HG02623 (cell line): ENCODE data around the gene CLCA4.

ENCODE experiments used
- ATAC-seq: cut with Tn5 transposase; IDR thresholded peaks from one replicate; pipeline ENCODE4 v1.9.1; 2021; ENCODE audit warnings: moderate library complexity; ENCODE audit not compliant: unreplicated experiment

Gene CLCA4

GRCh38 chr1:86523670-86524354, 23.1 kb upstream of the CLCA4 start:
- ATAC-seq: no peak

GRCh38 chr1:86527306-86527705, 19.6 kb upstream of the CLCA4 start:
- no peak for ATAC-seq

- no peak for ATAC-seq
Measured at GRCh38 chr1:86530211-86530845, 16.6 kb upstream of the CLCA4 start.

GRCh38 chr1:86537928-86538695, 8.8 kb upstream of the CLCA4 start:
- no peak for ATAC-seq

GRCh38 chr1:86538775-86539174, 8.1 kb upstream of the CLCA4 start:
- no peak for ATAC-seq

- no peak for ATAC-seq
Measured at GRCh38 chr1:86541859-86542258, 5.0 kb upstream of the CLCA4 start.

- no peak for ATAC-seq
Measured at GRCh38 chr1:86542631-86543030, 4.2 kb upstream of the CLCA4 start.

- no peak for ATAC-seq
Measured at GRCh38 chr1:86548839-86549238, 2.0 kb downstream of the CLCA4 start.

GRCh38 chr1:86551305-86551704, 4.4 kb downstream of the CLCA4 start:
- ATAC-seq: no peak

- no peak for ATAC-seq
Measured at GRCh38 chr1:86552376-86552775, 5.5 kb downstream of the CLCA4 start.

GRCh38 chr1:86557739-86558138, 10.9 kb downstream of the CLCA4 start:
- no peak for ATAC-seq

- no peak for ATAC-seq
Measured at GRCh38 chr1:86563849-86564248, 17.0 kb downstream of the CLCA4 start.

GRCh38 chr1:86567341-86567740, 20.5 kb downstream of the CLCA4 start:
- ATAC-seq: no peak

GRCh38 chr1:86567878-86568277, 21.0 kb downstream of the CLCA4 start:
- ATAC-seq: no peak

GRCh38 chr1:86573763-86574484, 27.0 kb downstream of the CLCA4 start:
- ATAC-seq: no peak

GRCh38 chr1:86581231-86581630, 34.4 kb downstream of the CLCA4 start:
- ATAC-seq: no peak

GRCh38 chr1:86582161-86582560, 35.3 kb downstream of the CLCA4 start:
- no peak for ATAC-seq

- ATAC-seq: no peak
Measured at GRCh38 chr1:86583032-86583431, 36.2 kb downstream of the CLCA4 start.

- ATAC-seq: no peak
Measured at GRCh38 chr1:86583593-86583992, 36.7 kb downstream of the CLCA4 start.

- ATAC-seq: no peak
Measured at GRCh38 chr1:86594284-86594770, 47.4 kb downstream of the CLCA4 start.

GRCh38 chr1:86596224-86596623, 49.3 kb downstream of the CLCA4 start:
- no peak for ATAC-seq
